GM18867 (cell line): ENCODE measurements around the gene RMI2.
"Not testable (repeated sequence)": the region's sequence is repeated elsewhere in the genome, so short reads cannot be mapped to it uniquely, and the experiment has no call there.

ENCODE experiments used
- ATAC-seq: cut with Tn5 transposase; IDR thresholded peaks from one replicate; pipeline ENCODE4 v1.9.1; 2021; ENCODE audit warnings: mild to moderate bottlenecking, moderate library complexity; ENCODE audit not compliant: unreplicated experiment

Gene RMI2

GRCh38 chr16:11345040-11345862 is at the start of gene RMI2:
TSS of gene RMI2 (plus strand) at chr16:11345459. CDS start at chr16:11345472, 13 bp downstream.
- ATAC-seq = peak; percentile 96

GRCh38 chr16:11295672-11296071 is 49.6 kb upstream of the RMI2 start:
- no peak for ATAC-seq

GRCh38 chr16:11296351-11296705 is 48.9 kb upstream of the RMI2 start:
- no peak for ATAC-seq

- ATAC-seq = no peak
Observed at GRCh38 chr16:11296706-11297491, 48.4 kb upstream of the RMI2 start.

- ATAC-seq = peak; percentile 83
Observed at GRCh38 chr16:11297492-11298142, 47.6 kb upstream of the RMI2 start.

- ATAC-seq = no peak
Observed at GRCh38 chr16:11298143-11298900, 46.9 kb upstream of the RMI2 start.

GRCh38 chr16:11298950-11299547 is 46.2 kb upstream of the RMI2 start:
- not testable (repeated sequence) for ATAC-seq

- ATAC-seq = no peak
Observed at GRCh38 chr16:11299865-11300559, 45.2 kb upstream of the RMI2 start.

GRCh38 chr16:11300560-11300892 is 44.7 kb upstream of the RMI2 start:
- no peak for ATAC-seq

GRCh38 chr16:11301645-11302501 is 43.4 kb upstream of the RMI2 start:
- ATAC-seq = no peak

GRCh38 chr16:11302977-11303376 is 42.3 kb upstream of the RMI2 start:
- ATAC-seq = no peak

- no peak for ATAC-seq
Observed at GRCh38 chr16:11303405-11304138, 41.7 kb upstream of the RMI2 start.

GRCh38 chr16:11306381-11306780 is 38.9 kb upstream of the RMI2 start:
- no peak for ATAC-seq

GRCh38 chr16:11306997-11307638 is 38.1 kb upstream of the RMI2 start:
- ATAC-seq = no peak

- no peak for ATAC-seq
Observed at GRCh38 chr16:11307639-11308492, 37.4 kb upstream of the RMI2 start.

- no peak for ATAC-seq
Observed at GRCh38 chr16:11308493-11309283, 36.6 kb upstream of the RMI2 start.
